GM12878 (cell line): ENCODE results near the gene DNAJC27. TPM values are rescaled to one million over a fixed set of nuclear protein-coding genes. Genes with fewer than 3 reads are reported as not detected.

ENCODE experiments used
- BCL3 ChIP-seq: IDR thresholded peaks from 2 replicates; pipeline ENCODE4 v1.6.1; 2011; ENCODE audit warnings: borderline replicate concordance, low read depth, mild to moderate bottlenecking, moderate library complexity, low read length; ENCODE audit not compliant: insufficient read depth, poor library complexity, severe bottlenecking
- BMI1 ChIP-seq: fragments of 450-650 bp; IDR thresholded peaks from 2 replicates; pipeline ENCODE4 v1.6.1; 2016; ENCODE audit warnings: mild to moderate bottlenecking, moderate library complexity, borderline replicate concordance
- CREB1 ChIP-seq: IDR thresholded peaks from 2 replicates; pipeline ENCODE4 v1.6.1; 2012; ENCODE audit warnings: low read depth, mild to moderate bottlenecking, inconsistent platforms
- CREM ChIP-seq: IDR thresholded peaks from 2 replicates; pipeline ENCODE4 v1.6.1; 2014; ENCODE audit warnings: antibody characterized with exemption, low read depth
- DPF2 ChIP-seq: fragments of 450-650 bp; IDR thresholded peaks from 2 replicates; pipeline ENCODE4 v1.6.1; 2017; ENCODE audit warnings: mild to moderate bottlenecking
- IRF4 ChIP-seq: IDR thresholded peaks from 2 replicates; pipeline ENCODE4 v1.6.1; 2011; ENCODE audit warnings: low read depth, low read length
- JUND ChIP-seq: IDR thresholded peaks from 2 replicates; pipeline ENCODE4 v1.6.1; 2012; ENCODE audit warnings: low read depth, mild to moderate bottlenecking, low read length, improper control_type of control experiment, moderate library complexity
- NBN ChIP-seq: fragments of 450-650 bp; IDR thresholded peaks from 2 replicates; pipeline ENCODE4 v1.6.1; 2016
- NFXL1 ChIP-seq: fragments of 450-650 bp; IDR thresholded peaks from 2 replicates; pipeline ENCODE4 v1.6.1; 2017; ENCODE audit warnings: antibody characterized with exemption, mild to moderate bottlenecking, borderline replicate concordance
- NR2C2 ChIP-seq: IDR thresholded peaks from 2 replicates; pipeline ENCODE4 v1.6.1; 2011; ENCODE audit warnings: borderline replicate concordance, low read depth; ENCODE audit not compliant: control insufficient read depth, insufficient read length
- PKNOX1 ChIP-seq: fragments of 450-650 bp; IDR thresholded peaks from 2 replicates; pipeline ENCODE4 v1.6.1; 2016; ENCODE audit warnings: mild to moderate bottlenecking
- PML ChIP-seq: IDR thresholded peaks from 2 replicates; pipeline ENCODE4 v1.6.1; 2012; ENCODE audit warnings: low read length, inconsistent platforms
- POLR2AphosphoS2 ChIP-seq: IDR thresholded peaks from 2 replicates; pipeline ENCODE4 v1.6.1; 2011; ENCODE audit warnings: low read depth, mild to moderate bottlenecking, low read length, improper control_type of control experiment, moderate library complexity
- RELA ChIP-seq: fragments of 450-650 bp; IDR thresholded peaks from 2 replicates; pipeline ENCODE4 v1.8.0; 2014; ENCODE audit warnings: borderline replicate concordance; ENCODE audit not compliant: partially characterized antibody
- RELB ChIP-seq: fragments of 450-650 bp; IDR thresholded peaks from 2 replicates; pipeline ENCODE4 v1.6.1; 2017; ENCODE audit warnings: low read depth, mild to moderate bottlenecking, moderate library complexity
- RFX5 ChIP-seq: IDR thresholded peaks from 2 replicates; pipeline ENCODE4 v1.6.1; 2011; ENCODE audit warnings: low read depth, low read length, improper control_type of control experiment
- SIX5 ChIP-seq: IDR thresholded peaks from 2 replicates; pipeline ENCODE4 v1.6.1; 2011; ENCODE audit warnings: mild to moderate bottlenecking, low read depth, low read length, moderate library complexity; ENCODE audit not compliant: severe bottlenecking
- SMAD1 ChIP-seq: fragments of 450-650 bp; IDR thresholded peaks from 2 replicates; pipeline ENCODE4 v1.6.1; 2018; ENCODE audit warnings: mild to moderate bottlenecking, low read depth; ENCODE audit not compliant: partially characterized antibody
- SMAD5 ChIP-seq: IDR thresholded peaks from 2 replicates; pipeline ENCODE4 v1.6.1; 2016; ENCODE audit warnings: antibody characterized with exemption, low read depth
- STAT3 ChIP-seq: IDR thresholded peaks from 2 replicates; pipeline ENCODE4 v1.6.1; 2011; ENCODE audit warnings: low read depth, low read length, improper control_type of control experiment
- SUPT20H ChIP-seq: IDR thresholded peaks from 2 replicates; pipeline ENCODE4 v1.6.1; 2011; ENCODE audit warnings: low read depth, mild to moderate bottlenecking, low read length, moderate library complexity, borderline replicate concordance; ENCODE audit not compliant: control insufficient read depth
- TAF1 ChIP-seq: IDR thresholded peaks from 2 replicates; pipeline ENCODE4 v1.6.1; 2011; ENCODE audit warnings: mild to moderate bottlenecking, low read depth, low read length, borderline replicate concordance
- TBL1XR1 ChIP-seq: IDR thresholded peaks from 2 replicates; pipeline ENCODE4 v1.6.1; 2012; ENCODE audit warnings: low read depth, low read length, improper control_type of control experiment
- USF2 ChIP-seq: IDR thresholded peaks from 2 replicates; pipeline ENCODE4 v1.6.1; 2011; ENCODE audit warnings: low read depth, low read length, improper control_type of control experiment, borderline replicate concordance
- ZBTB4 ChIP-seq: fragments of 450-650 bp; formaldehyde crosslinking; IDR thresholded peaks from 2 replicates; pipeline ENCODE4 v1.4.0; 2022; ENCODE audit warnings: mild to moderate bottlenecking, moderate library complexity
- ZNF24 ChIP-seq: fragments of 450-650 bp; IDR thresholded peaks from 2 replicates; pipeline ENCODE4 v1.6.1; 2017; ENCODE audit warnings: antibody characterized with exemption, mild to moderate bottlenecking
- polyA plus RNA-seq, 11 experiments: library from polyadenylated mRNA; depleted of rRNA in 4 of 11; unstranded in 6 of 11; stranded (reverse) in 5 of 11; fragments of >200 nt; fragmentation: Nextera tagmentation in 4 of 11; fragmentation: Illumina TruSeq in 1 of 11; extraction: Ambion mirVana in 4 of 11; extraction: Trizol in 1 of 11; gene quantifications; 1 replicate in 1 of 11; 2 replicates in 10 of 11; pipeline versions ENCODE4 v1.2.1 to v1.2.3, GENCODE V29; 2011 to 2016; ENCODE audit warnings: inconsistent platforms in 2 of 11, missing spikeins in 2 of 11, low read depth in 1 of 11
- total RNA-seq, 4 experiments: library from RNA; depleted of rRNA in 3 of 4; stranded (reverse); fragments of >200 nt in 3 of 4; fragmentation: Illumina TruSeq in 1 of 4; extraction: Trizol in 1 of 4; gene quantifications; 2 replicates each; pipeline versions ENCODE4 v1.2.1 to v1.2.3, GENCODE V29; 2013 to 2021

DNAJC27 gene
- total and polyA plus RNA-seq, 10 of the 15 experiments (the other 5 are each of a cell fraction or from before 2014, with no cell fraction given): 0.95 to 9.6 (median 3.7) TPM

- TF ChIP-seq ZBTB4 (CRISPR knock-in tag) (no peak), DPF2 (no peak), CREM (no peak), RELA (no peak), ZNF24 (no peak), USF2 (no peak), SMAD1 (no peak), RFX5 (no peak), SUPT20H (no peak), TBL1XR1 (peak; percentile 28; the same call in 1 of the 2 replicates), JUND (no peak), SMAD5 (no peak), PML (no peak), CREB1 (no peak), IRF4 (no peak), STAT3 (no peak), NR2C2 (no peak), TAF1 (no peak), SIX5 (no peak), NFXL1 (no peak), BCL3 (no peak), RELB (peak; percentile 57; the same call in 1 of the 2 replicates), POLR2AphosphoS2 (0 out of 2 replicates have a peak, but pooled peaks have one; percentile 13), PKNOX1 (no peak), NBN (no peak), BMI1 (no peak)
These were observed 544 bp downstream of the DNAJC27 start (continued) for GRCh38 chr2:24971286-24971535.
